Skin epidermis (tissue), 12 donors: ENCODE measurements around the gene GPHN.
"Not testable (repeated sequence)": the region's sequence is repeated elsewhere in the genome, so short reads cannot be mapped to it uniquely, and the experiment has no call there.

Experiments used
- H3K27ac ChIP-seq, 21 experiments: fragments of 200-600 bp; sonication (generic) in 11 of 21; one replicate each; pipeline ENCODE4 v1.5.0; 2020; ENCODE audit warnings: mild to moderate bottlenecking in 3 of 21, inconsistent platforms in 2 of 21, moderate library complexity in 2 of 21
- H3K4me3 ChIP-seq, 7 experiments: fragments of 200-600 bp; sonication (generic) in 2 of 7; one replicate each; pipeline ENCODE4 v1.5.0; 2020; ENCODE audit warnings: inconsistent platforms in 2 of 7, mild to moderate bottlenecking in 2 of 7, moderate library complexity in 1 of 7

GPHN gene

DNA sequence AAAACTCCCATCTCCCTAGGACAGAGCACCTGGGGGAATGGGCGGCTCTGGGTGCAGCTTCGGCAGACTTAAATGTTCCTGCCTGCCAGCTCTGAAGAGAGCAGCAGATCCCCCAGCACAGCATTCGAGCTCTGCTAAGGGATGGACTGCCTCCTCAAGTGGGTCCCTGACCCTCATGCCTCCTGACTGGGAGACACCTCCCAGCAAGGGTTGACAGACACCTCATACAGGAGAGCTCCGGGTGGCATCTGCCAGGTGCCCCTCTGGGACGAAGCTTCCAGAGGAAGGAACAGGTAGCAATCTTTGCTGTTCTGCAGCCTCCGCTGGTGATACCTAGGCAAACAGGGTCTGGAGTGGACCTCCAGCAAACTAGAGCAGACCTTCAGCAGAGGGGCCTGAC is 79.8 kb downstream of the GPHN start:
- not testable (repeated sequence) for H3K27ac ChIP-seq, H3K4me3 ChIP-seq

DNA sequence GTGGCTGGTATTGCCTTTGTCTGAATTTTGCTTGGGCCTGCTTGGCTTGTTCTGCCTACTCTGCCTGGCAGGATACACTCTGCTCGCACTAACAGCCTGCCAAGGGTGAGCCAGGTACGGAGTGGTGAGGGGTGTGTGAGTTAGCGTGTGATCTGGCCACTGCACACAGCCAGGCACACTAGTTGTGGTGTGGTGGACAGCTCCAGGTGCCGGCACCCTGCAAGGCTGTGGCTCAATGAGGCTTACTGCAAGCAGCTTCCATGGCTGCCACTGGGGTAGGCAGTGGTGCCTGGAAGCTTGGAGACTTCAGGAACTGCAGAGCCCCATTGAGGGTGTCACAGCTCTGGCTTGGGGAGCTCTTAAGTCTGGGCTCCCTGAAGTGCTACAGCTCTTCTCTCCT is 87.4 kb downstream of the GPHN start:
- Histone ChIP-seq H3K27ac (no peak overlapping the region), H3K4me3 (no peak overlapping the region)

DNA sequence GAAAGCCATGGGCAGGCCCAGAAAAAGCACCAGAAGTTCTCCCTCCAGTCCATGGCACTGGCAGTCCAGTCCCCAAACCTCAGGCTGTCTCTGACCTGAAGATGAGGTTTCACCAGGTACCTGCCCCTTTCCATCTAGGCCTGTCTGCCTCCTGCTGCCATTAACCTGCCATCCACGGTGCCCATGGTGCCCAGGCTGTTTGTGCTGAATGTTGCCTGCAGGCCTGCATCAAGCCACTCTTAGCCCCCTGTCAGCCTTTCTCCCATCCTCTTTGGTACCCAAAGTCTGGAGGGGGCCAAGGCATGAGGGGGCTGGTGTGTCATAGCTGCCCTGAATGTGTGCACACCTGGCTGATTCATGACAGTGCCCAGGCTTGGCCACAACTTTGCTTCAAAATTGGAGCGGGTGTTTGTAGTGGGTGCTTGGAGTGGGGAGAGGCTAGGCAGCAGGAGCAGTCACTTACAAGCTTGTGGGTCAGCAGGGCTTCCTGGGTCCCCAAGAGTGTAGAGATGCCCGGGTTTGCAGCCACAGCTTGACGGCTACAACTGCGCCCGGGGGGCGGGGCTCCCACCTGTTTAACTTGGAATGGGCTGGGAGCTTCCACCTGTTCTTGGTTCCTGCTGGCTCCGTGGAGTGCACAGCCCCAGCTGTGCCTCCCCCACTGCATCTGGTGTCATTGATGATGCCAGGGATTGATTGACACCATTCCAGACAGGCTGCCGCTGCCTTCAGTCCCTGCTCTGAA is 88.5 kb downstream of the GPHN start:
- H3K4me3 ChIP-seq: no peak overlapping the region
- no peak overlapping the region for H3K27ac ChIP-seq

DNA sequence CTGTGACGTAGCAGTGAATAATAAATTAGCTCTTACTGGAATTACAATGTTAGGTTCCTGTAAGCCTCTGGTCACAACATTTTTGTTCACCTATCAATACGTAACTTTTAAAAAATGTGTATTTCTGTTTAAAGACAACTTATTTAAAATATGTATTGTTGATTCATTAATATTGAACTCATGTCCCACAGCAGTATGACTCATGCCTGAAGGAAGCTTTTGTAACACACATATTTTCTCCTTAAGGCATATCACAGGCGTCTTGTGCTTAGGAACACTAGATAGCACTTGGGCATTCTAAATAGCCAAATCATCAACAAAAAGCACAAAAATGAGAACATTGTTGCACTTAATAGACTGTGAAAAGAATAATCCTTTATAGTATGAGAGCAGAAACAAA is 92.5 kb downstream of the GPHN start:
- Histone ChIP-seq H3K27ac (no peak overlapping the region), H3K4me3 (no peak overlapping the region)

DNA sequence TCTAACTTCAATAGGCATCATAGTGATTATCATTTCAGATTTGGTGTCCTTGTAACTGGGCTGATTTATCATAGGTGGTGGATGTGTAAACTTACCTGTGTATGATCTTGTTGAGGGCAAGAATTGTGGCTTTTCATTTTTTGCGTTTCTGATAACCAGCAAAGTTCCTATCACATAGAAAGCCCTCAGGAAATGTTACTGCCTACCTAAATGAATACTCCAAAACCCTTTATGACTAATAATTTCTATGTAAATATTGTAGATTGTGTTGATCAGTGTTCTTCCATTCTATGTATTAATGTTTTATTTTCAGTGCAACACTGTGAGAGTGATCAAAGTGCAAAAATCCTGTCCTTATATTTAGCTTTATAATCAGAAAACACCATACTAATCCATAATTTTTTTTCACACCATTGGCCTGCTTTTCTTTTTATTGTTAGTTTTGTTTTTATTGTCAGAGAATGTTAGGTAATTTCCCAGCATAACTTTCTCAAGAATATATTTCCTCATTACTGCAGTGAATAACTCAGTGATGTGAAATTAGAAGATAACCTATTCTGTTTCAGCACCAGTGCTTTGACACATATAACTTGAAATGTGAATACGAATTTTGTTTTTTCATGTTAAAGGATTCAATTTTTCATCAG is 94.1 kb downstream of the GPHN start:
- no peak overlapping the region for H3K27ac ChIP-seq

DNA sequence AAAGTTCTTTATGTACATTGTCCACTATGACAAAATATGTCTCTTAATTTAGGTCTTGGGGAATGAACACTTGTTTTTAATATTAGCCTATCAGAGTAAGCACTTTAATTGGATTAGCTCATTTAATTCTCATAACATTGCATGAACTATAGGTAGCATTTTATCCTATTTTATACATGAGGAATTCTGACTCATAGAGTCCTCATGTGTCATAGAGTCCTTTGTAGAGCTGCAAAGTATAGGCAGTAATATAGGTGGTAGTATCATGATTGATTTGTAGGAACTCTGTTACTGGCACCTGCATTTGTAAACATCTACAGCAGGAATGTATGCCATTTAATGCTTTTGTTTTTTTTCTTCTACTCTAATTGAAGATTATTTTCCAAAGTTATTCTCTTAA is 96.0 kb downstream of the GPHN start:
- Histone ChIP-seq H3K4me3 (no peak overlapping the region), H3K27ac (no peak overlapping the region)

More for the DNA sequence above, 94.1 kb downstream of the GPHN start:
- H3K4me3 ChIP-seq: no peak overlapping the region

DNA sequence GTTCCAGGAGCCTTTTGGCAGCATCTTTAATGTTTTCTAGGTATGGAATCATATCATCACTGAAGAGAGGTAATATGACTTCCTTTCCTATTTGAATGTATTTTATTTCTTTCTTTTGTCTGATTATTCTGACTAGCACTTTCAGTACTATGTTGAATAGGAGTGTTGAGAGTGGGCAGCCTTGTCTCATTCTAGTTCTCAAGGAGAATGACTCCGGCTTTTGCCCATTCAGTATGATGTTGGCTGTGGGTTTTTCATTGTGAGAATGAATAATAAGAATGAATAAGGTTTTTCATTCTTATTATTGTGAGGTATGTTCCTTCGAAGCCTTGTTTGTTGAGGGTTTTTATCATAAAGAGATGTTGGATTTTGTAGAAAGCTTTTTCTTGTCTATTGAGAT is 98.9 kb downstream of the GPHN start:
- Histone ChIP-seq H3K4me3 (no peak overlapping the region), H3K27ac (no peak overlapping the region)

DNA sequence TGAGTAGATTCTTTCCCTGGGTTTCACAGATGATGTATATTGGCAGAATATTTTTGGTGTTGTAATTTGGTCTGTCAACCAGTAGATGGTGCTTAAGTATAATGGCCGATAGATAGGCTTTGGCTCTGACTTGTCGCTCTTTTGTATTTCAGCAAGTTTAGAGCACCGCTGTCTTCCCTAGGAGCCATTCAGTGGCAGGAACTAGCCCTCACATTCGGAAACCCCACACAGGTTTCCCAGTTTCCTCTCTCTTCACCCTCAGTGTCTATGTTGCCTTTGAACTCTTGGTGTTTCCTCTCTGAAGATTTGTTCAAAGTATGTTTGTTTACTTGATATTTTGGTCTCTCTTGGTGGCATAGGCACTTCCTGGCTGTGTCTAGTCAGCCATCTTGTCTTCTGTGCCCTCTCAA is 102.2 kb downstream of the GPHN start:
- Histone ChIP-seq H3K27ac (no peak overlapping the region), H3K4me3 (no peak overlapping the region)

DNA sequence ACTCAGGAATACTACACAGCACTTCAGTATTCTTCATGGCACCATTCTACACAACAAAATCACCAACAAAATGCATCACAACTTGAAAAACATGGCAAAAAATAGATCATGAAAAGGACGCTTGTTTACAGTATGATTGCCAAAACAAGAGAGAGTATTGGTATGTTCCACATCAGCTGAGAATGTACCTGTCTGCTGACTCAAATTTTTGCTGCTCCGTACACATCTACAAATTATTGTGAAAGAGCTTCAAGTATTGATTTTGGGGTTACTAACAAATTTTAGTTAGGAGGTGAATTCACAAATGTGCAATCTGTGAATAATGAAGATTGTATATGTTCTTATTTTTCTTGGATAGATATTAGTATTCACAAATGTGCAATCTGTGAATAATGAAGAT is 105.4 kb downstream of the GPHN start:
- no peak overlapping the region for H3K27ac ChIP-seq
- H3K4me3 ChIP-seq: no peak overlapping the region

DNA sequence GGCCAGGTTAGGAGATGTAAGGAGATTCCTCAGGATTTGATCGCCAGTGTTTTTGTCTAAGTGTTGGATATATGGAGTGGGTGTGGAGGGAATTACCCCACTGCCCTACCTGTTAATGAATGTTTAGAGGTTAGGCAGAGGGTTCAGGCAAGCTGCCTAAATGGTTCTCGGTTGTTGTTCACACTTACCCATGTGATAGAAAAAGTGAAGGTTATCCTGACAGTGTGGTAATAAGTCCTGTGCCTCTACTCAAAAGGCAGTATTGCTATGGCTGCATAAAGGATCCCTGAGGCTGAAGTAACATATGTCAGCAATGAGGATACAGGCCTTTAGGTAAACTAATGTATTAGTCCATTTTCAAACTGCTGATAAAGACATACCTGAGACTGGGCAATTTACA is 112.0 kb downstream of the GPHN start:
- H3K27ac ChIP-seq: no peak overlapping the region
- no peak overlapping the region for H3K4me3 ChIP-seq

DNA sequence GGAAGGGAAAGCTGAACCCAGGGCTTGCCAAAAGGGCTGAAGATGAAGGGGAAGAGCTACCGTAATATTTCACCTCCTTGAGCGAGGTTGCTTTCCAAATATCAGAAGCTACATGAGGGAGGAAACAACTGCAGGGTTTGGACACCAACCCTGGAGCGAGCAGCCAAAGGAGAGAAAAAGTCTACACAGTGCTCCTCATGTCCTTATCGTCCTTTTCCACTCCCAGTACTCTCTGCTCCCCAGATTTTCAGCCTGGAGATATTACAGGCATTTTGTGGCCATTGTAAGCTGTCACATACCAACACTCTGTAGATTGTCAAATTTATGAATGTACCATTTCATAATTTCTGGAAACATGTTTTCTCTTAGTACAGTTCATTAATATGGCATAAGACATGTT is 115.9 kb downstream of the GPHN start:
- H3K27ac ChIP-seq: no peak overlapping the region
- H3K4me3 ChIP-seq: no peak overlapping the region

DNA sequence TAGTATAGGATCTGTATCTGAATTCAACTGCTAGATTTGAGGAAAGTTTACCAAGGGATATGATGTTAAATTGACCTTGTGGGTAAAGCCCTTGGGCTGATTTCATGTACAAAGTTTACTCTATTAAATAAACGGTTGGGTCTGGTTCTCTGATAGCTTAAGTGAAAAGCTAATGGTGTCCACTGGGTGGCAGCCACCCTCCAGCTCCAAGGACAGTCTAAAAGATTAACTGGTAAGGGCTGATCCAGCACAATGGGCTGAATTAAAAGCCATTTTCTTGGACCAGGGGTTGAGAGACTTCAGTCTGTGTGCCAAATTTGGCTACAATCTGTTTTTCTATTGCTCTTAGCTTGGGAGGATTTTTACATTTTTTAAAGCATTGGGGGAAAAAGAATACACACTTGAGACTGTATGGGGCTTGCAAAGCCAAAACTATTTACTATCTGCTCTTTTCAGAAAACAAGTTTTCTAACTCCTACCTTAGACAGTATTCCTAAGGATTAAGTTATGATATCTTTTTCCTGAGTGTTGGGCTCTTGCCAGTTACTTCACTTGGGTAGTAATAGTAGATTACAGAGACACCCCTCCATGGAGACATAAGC is 116.5 kb downstream of the GPHN start:
- Histone ChIP-seq H3K27ac (no peak overlapping the region), H3K4me3 (no peak overlapping the region)

DNA sequence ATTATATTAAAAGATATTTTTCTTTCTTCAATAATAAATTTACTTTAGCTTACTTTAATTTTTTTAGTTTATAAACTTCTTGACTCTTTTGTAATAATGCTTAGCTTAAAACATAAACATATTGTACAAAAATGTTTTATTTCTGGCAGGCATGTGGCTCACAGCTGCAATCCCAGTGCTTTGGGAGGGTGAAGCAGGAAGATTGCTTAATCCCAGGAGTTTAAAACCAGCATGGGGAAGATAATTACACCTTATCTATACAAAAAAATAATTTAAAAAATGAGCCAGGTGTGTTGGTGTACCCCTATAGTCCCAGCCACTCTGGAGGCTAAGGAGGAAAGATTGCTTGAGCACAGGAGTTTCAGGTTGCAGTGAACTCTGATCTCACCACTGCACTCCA is 120.7 kb downstream of the GPHN start:
- no peak overlapping the region for H3K4me3 ChIP-seq

DNA sequence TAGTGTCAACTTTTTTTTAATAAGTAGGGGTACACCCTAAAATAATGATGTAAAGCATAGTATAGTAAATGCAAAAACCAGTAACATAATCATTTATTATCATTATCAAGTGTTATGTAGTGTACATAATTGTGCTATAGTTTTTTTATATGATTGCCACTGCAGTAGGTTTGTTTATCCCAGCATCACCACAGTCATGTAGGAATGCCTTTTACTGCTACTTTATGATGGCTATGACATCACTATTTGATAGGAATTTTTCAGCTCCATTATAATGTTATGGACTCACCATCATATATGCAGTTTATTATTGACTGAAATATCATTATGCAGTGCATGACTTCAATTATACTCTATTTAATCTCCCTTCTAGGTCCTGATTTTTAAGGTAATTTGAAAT is 121.6 kb downstream of the GPHN start:
- Histone ChIP-seq H3K27ac (no peak overlapping the region), H3K4me3 (no peak overlapping the region)

More for the DNA sequence above, 120.7 kb downstream of the GPHN start:
- no peak overlapping the region for H3K27ac ChIP-seq

DNA sequence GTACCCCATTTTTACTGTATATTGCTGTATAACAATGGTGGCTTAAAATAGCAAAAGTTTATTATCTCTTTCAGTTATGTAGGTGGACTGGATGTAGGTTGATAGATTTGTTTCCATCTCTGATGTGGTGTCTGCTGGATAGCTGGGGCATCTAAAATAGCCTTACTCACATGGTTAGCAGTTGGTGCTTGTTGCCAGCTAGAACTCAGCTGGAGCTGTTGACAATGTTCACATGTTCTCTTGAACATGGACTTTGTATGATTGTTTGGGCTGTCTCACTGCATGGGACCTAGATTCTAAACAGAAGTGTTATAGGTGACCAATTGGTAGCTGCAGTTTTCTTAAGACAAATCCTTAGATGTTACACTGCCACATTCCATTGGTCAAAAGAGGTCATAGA is 126.9 kb downstream of the GPHN start:
- no peak overlapping the region for H3K27ac ChIP-seq
- no peak overlapping the region for H3K4me3 ChIP-seq

DNA sequence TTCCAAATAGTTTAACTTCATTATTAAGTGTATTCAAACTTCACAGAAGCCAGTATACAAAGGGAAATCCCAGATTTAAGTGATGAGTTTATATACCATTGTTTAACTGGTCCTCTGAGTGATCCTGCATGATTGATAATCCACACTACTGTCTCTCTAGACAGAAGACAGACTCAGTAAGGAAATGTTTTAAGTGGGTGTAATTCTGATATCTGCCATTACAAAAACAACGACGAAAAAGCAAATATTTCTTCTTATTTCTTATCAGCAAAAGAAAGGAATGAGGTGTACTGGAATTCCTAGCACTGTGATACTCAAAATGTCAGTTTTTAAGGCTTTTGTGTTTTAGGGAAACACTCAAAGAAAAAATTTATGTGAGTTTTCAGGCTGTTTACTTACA is 127.5 kb downstream of the GPHN start:
- Histone ChIP-seq H3K27ac (no peak overlapping the region), H3K4me3 (no peak overlapping the region)

DNA sequence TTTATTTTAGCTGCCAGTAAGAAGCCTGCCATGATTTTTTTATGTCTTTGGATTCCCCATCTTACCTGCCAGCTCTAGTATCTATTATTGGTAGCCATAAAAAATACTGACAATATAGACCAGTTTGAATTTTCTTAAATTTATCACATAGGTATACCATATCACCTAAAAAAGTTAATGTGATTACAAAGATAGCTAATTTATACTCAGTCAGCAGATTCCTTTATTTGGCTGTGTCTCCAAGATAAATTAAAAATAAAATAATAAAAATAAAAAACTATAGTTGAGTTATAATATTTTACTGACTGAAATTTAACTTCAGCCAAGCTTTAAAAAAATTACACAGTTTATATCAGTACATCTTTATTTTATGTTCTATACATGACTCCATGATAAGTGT is 128.3 kb downstream of the GPHN start:
- no peak overlapping the region for H3K27ac ChIP-seq
- no peak overlapping the region for H3K4me3 ChIP-seq

DNA sequence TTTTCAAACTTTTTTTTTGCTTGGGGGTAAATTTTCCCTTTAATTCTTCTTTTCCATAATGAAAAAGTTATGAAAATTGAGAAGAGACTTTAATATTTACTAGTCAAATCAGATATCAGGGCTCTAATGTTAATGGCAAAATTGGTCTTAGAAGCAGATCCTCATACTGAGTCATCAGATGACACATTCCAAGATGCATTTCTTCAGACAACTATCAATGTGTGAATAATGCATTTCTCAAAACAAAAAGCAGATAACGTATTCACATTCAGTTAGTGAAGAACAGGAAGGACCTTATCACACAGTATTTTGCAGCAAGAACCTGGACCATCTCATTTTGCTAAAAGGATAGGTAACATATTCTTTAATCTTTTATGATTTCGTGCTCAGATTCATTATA is 130.7 kb downstream of the GPHN start:
- Histone ChIP-seq H3K27ac (no peak overlapping the region), H3K4me3 (no peak overlapping the region)

DNA sequence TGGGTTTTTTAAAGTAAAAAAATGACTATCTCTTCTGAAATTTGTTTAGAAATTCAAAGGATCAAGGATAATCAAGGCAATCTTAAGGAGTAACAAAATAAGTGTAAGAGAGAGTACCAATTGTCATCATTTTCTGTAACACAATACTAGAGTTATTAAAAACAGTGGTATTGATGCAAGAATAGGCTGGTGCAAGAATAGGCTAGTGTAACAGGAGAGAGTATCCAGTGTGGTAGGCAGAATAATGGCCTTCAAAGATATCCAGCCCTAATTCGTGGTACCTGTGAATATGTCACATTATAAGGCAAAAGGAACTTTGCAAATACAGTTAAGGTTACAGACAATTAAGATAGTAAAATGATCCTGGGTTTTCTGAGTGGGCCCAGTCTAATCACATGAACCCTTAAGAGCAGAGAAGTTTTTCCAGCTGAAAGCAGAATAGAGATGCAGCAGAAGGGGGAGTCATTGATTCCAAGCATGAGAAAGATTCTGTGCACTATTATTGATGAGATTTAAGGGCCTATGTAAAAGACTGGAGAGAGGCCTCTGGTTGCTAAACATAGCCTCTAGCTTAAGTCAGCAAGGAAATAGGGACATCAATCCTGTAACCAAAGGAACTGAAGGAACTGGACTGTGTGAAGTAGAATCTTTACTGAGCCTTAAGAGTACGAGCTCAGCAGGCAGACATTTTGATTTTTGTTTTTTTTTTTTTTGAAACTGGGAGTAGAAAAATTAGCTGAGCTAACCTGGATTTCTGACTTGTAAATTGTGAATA is 134.1 kb downstream of the GPHN start:
- Histone ChIP-seq H3K27ac (no peak overlapping the region), H3K4me3 (no peak overlapping the region)

DNA sequence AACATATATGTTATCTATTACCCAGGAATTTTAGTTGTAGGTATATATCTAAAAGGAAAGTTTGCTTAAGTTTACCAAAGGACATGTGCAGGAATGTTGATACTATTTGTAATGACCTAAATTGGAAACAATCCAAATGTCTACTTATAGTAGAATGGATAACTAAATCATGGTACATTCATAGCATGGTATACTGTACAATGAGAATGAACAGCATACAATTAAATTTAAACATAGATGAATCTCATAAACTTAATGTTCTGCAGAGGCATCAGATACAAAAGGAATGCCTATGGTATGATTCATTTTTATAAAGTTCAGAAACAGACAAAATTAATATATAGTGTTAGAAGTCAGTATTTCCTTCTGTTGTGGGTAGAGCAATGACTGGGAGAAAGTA is 135.4 kb downstream of the GPHN start:
- Histone ChIP-seq H3K4me3 (no peak overlapping the region), H3K27ac (no peak overlapping the region)

DNA sequence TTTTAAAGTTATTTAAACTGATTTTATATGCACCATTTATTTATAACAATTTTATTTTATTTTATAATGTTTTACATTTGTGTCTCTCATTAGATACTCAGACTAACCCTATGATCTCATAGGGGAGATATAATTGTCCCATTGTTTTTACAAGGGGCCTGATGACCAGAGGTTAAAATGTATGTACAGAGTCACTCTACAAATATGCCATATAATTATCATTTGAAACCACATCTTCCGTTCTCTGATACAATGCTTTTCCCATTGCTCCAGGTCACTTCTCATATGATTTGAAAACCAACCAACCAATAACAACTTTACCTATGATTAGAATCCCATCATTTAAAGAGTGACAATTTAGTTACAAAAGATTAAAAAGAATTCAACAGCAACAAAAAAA is 137.8 kb downstream of the GPHN start:
- Histone ChIP-seq H3K27ac (no peak overlapping the region), H3K4me3 (no peak overlapping the region)
